Hippocampal formation (tissue), 2 donors: Measurements from ENCODE around the gene CHSY1.

Experiments
- DNase-seq, 2 donors: peaks; one replicate each; lab custom pipeline; 2025; lab: John Stamatoyannopoulos, UW

The CHSY1 gene

DNA sequence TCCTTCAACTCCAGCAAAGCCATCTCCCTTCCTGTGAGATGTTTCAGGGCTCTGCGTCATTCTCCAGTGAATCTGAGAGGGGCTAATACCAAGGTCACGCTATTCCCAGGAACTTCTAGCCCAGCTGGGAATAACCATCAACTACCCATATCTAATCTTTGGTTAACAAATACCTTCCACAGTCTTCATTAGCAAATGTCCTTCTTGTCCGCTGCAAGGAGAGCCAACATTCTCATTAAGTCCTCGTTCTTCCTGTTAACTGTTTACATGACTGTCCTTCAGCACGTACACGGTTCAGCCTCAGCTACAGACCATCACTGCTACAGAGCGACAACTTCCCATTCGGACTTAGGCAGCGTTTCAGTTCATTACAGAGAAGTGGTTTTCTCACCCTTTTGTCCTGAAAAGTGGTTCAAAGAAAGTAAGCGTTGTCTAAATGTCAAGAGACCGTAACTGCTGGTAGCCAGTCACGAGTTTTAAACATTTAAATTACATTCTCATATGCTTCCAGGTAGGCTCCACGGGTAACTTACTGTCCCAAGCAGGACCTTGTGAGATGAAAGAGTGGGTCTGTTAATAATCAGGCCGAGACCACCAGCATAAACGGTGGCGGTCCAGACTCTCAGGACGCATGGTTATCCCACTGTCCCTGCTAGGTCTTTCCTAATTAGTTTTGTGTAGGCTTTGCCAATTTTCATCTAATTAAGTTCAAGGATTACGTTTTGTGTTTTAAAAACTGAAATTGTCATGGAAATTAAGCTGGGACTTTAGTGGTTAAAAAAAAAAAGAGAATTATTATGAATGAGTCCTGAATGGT lies 63.8 kb downstream of the CHSY1 start:
- DNase-seq: no peak

- DNase-seq: no peak
These were observed 66.1 kb downstream of the CHSY1 start for GRCh38 chr15:101185770-101186169.

DNA sequence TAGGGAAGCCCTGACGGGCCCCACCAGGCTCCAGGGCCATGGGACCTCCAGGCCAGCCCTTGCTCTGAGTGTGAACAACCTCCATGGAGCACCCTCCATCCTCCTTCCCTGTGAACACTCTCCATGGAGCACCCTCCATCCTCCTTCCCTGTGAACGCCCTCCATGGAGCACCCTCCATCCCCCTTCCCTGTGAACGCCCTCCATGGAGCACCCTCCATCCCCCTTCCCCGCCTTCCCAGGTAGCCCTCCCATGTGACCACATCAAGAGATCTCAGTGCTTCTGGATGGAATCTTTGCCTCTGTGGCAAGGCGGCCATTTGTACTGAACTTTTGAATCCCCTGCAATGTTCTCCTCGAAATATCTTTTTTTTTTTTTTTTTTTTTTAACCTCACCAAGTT lies 66.5 kb downstream of the CHSY1 start:
- DNase-seq: no peak

DNA sequence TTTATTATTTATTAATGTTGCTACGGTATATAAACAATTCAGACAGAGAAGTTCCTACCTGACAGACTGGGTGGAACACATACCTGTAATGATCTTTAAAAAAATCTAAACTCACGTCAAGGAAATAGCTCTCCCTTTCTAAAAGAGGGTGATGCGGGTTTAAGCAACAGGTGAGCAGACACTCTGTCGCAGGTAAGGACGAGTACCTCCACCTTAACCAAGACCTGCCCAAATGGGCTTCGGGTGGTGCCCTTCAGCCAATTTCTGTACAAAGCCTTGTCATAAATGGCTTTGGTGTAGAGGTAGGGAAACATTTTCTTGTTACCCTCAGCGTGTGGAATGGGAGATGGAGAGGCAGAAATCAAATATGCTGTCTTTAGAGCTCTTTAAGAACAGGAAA lies 67.0 kb downstream of the CHSY1 start:
- no peak for DNase-seq

DNA sequence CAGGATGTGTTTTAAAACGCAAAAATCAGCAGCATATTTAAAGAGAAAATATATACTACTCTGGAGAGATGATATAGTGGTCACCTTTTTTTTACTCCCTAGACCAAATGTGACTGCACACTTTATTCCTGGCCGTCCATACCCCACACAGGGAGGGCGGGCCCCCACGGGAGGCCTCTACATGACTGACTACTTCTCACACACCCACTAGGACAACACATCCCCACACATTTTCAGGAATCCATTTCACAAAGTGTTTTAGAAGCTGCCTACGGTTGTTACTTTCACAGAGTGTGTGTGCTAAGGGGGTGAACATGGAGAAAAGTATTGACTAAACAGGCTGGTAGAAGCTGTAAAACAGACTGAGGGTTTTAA lies 67.9 kb downstream of the CHSY1 start:
- no peak for DNase-seq

DNA sequence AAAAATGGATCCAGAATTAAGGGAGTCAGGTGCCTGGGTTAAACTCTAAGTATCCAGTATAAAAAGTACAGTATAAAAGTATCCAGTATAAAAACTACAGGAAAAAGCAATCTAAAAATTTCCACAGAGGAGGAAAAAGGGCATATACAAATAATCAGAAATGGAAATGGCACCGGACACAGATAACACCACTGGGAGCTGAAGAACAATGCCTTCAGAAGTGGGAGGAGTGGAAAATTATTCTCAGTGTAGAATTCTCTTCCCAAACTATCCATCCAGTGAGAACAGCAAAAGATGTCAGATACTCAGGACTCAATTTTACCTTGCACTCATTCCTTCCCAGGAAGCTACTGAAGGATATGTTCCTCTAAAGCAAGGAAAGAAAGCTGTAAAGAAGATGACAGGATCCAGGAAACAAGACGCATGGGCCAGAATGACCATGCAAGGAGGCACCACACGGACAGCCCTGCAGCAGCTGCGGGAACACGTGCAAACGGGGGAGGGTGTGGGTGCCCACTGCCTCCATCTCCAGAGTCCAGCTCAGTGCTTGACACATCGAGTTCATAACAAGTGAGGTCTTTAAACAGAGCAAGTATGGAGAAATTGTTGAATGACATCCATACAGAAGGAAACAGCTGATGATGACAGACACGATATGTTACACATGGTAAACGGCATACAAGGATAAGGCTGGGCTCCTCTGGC lies 68.5 kb downstream of the CHSY1 start:
- no peak for DNase-seq

GRCh38 chr15:101182215-101182614 lies 69.6 kb downstream of the CHSY1 start:
- DNase-seq: no peak

- DNase-seq: no peak
These were observed 70.5 kb downstream of the CHSY1 start for GRCh38 chr15:101181349-101181748.

DNA sequence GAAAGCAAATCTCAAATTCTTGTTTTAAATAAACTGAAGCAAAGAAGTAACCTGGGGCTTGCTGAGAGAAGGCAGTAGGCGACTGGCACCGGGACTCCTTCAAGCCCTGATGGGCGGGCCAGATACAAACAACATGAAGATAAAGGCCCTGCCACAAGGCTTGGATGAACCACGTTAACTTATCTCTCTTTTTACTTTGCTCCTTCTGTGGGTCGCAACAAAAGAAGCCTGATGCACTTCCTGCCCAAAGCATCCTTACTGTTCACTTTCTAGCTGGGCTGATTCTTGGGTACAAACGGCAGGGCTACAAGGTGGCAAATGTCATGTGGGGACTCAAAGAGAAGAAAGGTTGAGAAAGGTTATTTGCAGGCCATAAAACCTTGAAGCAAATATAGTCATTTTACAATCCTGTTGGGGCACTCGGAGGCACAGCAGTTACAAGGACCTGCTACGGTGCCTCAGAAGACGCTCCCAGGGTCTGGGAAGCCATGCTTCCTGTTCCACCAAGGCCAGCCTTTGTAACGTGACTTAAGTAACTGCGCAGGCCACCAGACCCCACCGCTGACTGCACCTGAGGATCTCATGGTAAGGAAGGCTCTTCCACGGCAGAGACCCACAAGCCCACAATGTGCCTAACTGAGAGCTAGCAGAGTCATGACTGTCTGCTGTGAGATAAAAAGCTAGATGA lies 71.1 kb downstream of the CHSY1 start:
- no peak for DNase-seq

- no peak for DNase-seq
These were observed 72.3 kb downstream of the CHSY1 start for GRCh38 chr15:101179341-101180153.

- DNase-seq: no peak
These were observed 72.9 kb downstream of the CHSY1 start for GRCh38 chr15:101178931-101179330.

DNA sequence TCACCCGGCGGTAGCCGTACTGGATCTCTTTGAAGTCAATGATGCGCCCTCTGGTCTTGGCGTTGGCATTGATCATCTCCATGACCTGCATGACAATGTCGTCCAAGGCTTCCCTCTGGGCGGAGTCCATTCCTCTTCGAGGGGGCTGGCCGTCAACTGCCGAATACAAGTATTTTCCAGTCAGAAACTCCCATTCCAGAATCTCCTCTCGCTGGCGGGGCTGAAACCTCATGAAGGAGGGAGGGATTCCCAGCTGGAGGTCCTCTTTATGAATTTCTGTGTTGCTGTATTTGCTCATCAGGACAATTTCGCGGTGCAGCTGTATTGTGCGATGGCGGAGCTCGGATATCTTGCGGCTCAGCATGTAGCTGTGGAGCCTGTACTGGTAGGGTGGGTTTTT lies 73.4 kb downstream of the CHSY1 start:
- no peak for DNase-seq

- no peak for DNase-seq
These were observed 74.0 kb downstream of the CHSY1 start for GRCh38 chr15:101177866-101178265.

DNA sequence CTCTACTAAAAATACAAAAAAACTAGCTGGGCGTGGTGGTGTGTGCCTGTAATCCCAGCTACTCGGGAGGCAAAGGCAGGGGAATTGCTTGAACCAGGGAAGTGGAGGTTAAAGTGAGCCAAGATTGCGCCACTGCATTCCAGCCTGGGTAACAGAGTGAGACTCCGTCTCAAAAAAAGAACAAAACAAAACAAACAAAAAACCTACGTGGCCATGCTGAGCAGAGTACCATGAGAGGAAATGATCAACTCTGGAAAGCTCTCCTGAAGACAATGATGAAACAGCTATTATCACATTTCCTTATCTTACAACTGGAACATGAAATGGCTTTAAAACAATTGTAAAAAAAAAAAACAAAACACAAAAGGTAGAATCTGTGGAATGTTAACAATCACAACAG lies 75.2 kb downstream of the CHSY1 start:
- DNase-seq: no peak

GRCh38 chr15:101175401-101175800 lies 76.4 kb downstream of the CHSY1 start:
- no peak for DNase-seq

DNA sequence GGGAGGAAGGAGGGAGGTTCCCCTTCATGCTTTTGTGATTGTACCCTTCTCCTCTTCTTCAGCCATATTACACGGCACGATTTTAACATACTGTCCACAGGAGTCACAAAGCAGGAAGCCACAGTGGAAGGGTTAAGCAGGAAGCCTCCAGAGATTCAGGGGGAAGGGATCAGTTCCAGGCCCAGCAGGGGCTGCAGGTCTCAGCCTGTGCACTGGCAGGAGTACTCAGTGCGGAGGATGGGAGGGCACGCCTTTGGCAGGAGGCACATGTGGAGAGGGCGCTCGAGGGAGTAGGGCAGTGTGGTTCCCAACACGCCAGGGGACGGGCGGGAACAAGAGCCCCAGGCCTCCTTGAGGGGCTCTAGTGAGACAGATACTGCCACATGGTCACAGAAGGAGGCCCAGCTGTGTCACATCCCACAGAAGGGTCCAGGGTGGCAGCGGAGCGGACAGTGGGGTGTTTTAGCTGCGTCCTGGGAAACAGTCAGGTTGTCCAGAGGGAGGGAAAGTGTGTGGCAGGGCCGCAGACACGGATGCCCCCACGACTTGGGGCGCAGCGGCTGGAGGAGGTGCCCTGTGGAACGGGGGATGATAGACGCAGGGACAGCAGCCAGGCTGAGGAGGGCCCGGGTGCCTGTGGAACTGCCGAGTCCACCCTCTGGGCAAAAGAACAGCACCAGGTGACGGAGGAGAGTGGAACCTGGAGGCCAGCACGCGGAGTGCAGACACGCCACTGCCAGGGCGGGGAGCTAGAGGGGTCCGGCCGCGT lies 77.5 kb downstream of the CHSY1 start:
- DNase-seq: no peak

DNA sequence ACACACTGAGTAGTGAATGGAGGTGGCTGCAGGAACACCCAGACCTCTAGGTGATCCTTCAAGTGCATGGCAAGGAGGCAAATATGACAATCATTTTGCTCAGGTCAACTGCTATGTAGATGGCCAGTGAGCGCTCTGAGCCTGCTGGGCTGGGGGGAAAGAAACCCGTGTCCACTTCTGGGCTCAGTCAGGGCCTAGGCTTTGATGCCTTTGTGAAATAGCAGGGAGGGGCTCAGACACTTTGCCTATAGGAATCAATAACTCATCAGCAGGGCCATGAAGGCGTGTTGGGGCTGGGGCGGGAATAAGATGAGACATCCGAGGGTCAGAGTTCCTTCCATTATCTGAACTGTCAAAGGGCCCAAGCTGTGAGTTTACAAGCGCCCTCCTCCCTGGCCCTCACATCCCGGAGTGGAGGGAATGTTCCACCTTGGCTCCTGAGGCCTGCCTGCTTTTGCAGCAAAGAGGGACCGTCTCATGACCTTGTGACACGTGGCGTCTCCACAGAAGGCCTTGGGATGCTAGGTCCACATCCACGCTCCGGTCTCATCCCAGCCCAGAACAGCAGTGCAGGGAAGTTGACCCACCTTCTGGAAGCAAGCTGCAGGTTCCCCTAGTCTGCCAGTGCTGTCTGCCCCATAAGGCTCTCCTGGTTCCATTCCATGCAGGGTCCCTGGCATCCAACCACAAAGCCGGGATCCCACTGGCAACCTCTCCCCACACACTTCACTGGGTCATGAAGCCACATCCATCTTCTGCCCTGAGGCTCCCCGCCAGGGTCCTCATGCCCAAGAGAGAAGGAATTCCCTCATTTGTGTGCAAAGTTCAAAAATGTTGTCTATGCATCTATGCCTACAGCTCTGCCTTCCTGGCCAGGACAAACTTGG lies 78.4 kb downstream of the CHSY1 start:
- no peak for DNase-seq

GRCh38 chr15:101172501-101173071 lies 79.3 kb downstream of the CHSY1 start:
- DNase-seq: no peak

GRCh38 chr15:101171954-101172353 lies 79.9 kb downstream of the CHSY1 start:
- DNase-seq: no peak
